ENCODE results near the gene TNFSF12. TPM values are rescaled to one million over a fixed set of nuclear protein-coding genes. Genes with fewer than 3 reads are reported as not detected.

TNFSF12 gene
- total RNA-seq, 2 experiments from 2014 or later = 93.7 to 100 TPM

DNA sequence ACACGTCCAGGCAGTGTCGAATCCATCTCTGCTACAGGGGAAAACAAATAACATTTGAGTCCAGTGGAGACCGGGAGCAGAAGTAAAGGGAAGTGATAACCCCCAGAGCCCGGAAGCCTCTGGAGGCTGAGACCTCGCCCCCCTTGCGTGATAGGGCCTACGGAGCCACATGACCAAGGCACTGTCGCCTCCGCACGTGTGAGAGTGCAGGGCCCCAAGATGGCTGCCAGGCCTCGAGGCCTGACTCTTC is 23.4 kb downstream of the TNFSF12 start:
- peaks cover 73% of the 10 kb centered on the region for H3K36me3 Mint-ChIP-seq (ENCODE audit: low read depth)
- peak overlapping the region; percentile 93 for H3K4me3 Mint-ChIP-seq
- ChIA-PET POLR2A (interaction anchor here (1.1 to 7.4 kb wide), 8 partner anchors 9 to 235 kb away, joined by 3 to 105 read pairs (median 4); partner anchors contain the start of genes ACAP1, CD68, MPDU1 and SENP3), CTCF (interaction anchor here (1.0 to 7.6 kb wide), 4 partner anchors 11 to 136 kb away, joined by 3 to 43 read pairs (median 7); partner anchors contain the start of genes SENP3, TP53 and WRAP53)
- no peaks in the 10 kb centered on the region for H3K9me3 Mint-ChIP-seq (ENCODE audit: insufficient read depth)
- no peaks in the 10 kb centered on the region for H3K27me3 Mint-ChIP-seq (ENCODE audit: low read depth)
- DNase-seq (peak; percentile 100), ATAC-seq (peak; percentile 88)
- peak overlapping the region; percentile 100 for H3K27ac Mint-ChIP-seq
- H3K4me1 Mint-ChIP-seq (ENCODE audit: low read depth) = peaks cover 57% of the 10 kb centered on the region

- peak; percentile 13 for ATAC-seq
- no peak for DNase-seq
- ChIA-PET POLR2A (interaction anchor here (0.7 to 7.4 kb wide), 12 partner anchors 9 to 330 kb away, joined by 3 to 105 read pairs (median 4); partner anchors contain the start of genes ACAP1, CD68, GABARAP and MPDU1), CTCF (interaction anchor here (1.0 to 7.6 kb wide), 5 partner anchors 11 to 136 kb away, joined by 3 to 43 read pairs (median 6); partner anchors contain the start of gene SENP3)
- Mint-ChIP-seq H3K9me3 (ENCODE audit: insufficient read depth) (no peaks in the 10 kb centered on the region), H3K4me3 (peak overlapping the region; percentile 93), H3K27me3 (ENCODE audit: low read depth) (no peaks in the 10 kb centered on the region), H3K4me1 (ENCODE audit: low read depth) (peaks cover 62% of the 10 kb centered on the region), H3K27ac (peak overlapping the region; percentile 100), H3K36me3 (ENCODE audit: low read depth) (peaks cover 74% of the 10 kb centered on the region)
Observed at GRCh38 chr17:7572588-7573323, 23.9 kb downstream of the TNFSF12 start.

GRCh38 chr17:7573324-7574080 is 24.6 kb downstream of the TNFSF12 start:
- POLR2A ChIA-PET = interaction anchor here (0.6 to 7.4 kb wide), 18 partner anchors 9 to 768 kb away, joined by 3 to 105 read pairs (median 3); partner anchors contain the start of genes ATP1B2, CD68, GABARAP and MPDU1
- peak; percentile 45 for ATAC-seq
- H3K4me1 Mint-ChIP-seq (ENCODE audit: low read depth) = peaks cover 69% of the 10 kb centered on the region

DNA sequence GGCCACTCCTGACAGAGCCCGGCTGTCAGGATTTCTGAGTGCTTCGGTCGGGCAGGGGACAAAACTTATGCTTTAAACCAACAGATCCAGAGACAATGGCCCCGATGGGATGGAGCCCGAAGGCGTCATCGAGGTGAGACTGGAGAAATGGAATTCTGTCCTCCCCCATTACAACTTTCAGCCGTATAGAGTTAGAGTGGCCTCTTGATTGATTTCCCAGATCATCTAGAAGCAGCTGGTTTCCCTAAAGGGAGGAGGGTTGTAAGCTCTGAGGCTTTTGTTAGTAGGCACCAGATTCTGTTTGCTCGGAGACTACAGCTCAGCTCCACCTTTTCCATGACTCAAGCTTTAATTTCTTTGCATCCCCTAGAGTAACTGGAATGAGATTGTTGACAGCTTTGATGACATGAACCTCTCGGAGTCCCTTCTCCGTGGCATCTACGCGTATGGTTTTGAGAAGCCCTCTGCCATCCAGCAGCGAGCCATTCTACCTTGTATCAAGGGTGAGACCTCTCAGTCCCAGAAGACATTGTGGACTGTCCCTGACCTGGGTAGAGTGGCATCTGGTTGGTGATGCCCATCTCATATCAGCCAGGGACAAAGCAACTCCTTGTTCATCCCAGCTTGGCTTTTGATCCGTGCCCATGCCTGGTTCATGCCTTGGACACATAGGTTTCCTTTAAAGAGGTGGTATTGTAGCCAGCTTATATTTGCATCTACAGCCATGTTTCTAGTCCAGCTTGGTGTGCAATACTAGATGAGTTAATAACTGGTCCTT is 25.5 kb downstream of the TNFSF12 start:
- POLR2A ChIA-PET = interaction anchor here (0.6 to 7.4 kb wide), 16 partner anchors 8 to 767 kb away, joined by 3 to 105 read pairs (median 3); partner anchors contain the start of genes ATP1B2, CD68, MPDU1 and POLR2A
- Mint-ChIP-seq H3K36me3 (ENCODE audit: low read depth) (peaks cover 87% of the 10 kb centered on the region), H3K27me3 (ENCODE audit: low read depth) (no peaks in the 10 kb centered on the region), H3K27ac (peak overlapping the region; percentile 100), H3K4me1 (ENCODE audit: low read depth) (peaks cover 78% of the 10 kb centered on the region), H3K9me3 (ENCODE audit: insufficient read depth) (no peaks in the 10 kb centered on the region), H3K4me3 (peak overlapping the region; percentile 93)
- ATAC-seq = no peak
- CTCF ChIA-PET = interaction anchor here (1.1 to 7.6 kb wide), 7 partner anchors 9 to 138 kb away, joined by 4 to 43 read pairs (median 10); partner anchors contain the start of genes MPDU1, SENP3, SOX15 and TP53
- DNase-seq = no peak

More at GRCh38 chr17:7573324-7574080, 24.6 kb downstream of the TNFSF12 start:
- Mint-ChIP-seq H3K9me3 (ENCODE audit: insufficient read depth) (no peaks in the 10 kb centered on the region), H3K27ac (peak overlapping the region; percentile 100), H3K27me3 (ENCODE audit: low read depth) (no peaks in the 10 kb centered on the region), H3K36me3 (ENCODE audit: low read depth) (peaks cover 81% of the 10 kb centered on the region), H3K4me3 (peak overlapping the region; percentile 93)
- CTCF ChIA-PET = interaction anchor here (1.1 to 7.6 kb wide), 5 partner anchors 10 to 137 kb away, joined by 4 to 43 read pairs (median 10); partner anchors contain the start of genes MPDU1, SENP3, TP53 and WRAP53
- DNase-seq = peak; percentile 96

DNA sequence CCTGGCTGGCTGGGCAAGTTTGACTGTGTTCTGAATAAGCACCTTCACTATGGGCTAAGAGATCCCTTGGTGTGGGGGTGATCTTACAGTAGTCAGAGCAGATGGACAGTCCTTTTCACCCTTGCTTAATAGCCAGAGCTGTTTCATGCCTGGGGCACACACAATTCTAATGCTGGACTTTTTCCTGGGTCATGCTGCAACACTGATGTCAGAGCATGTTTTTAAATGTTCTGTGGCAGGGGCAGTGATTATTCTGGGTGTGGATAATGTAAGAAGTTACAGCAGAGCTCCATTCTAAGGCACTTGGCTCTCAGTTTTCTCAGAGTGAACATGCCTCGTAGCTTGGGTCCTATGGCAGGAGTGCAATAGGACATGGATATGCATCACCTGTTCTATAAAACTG is 26.6 kb downstream of the TNFSF12 start:
- ChIA-PET CTCF (interaction anchor here (0.8 to 7.6 kb wide), 6 partner anchors 12 to 530 kb away, joined by 3 to 43 read pairs (median 8); partner anchors contain the start of genes SENP3, SOX15, TP53 and WRAP53), POLR2A (interaction anchor here (0.6 to 7.4 kb wide), 7 partner anchors 7 to 239 kb away, joined by 3 to 105 read pairs (median 3); partner anchors contain the start of genes ACAP1, CD68, MPDU1 and TP53)
- H3K4me1 Mint-ChIP-seq (ENCODE audit: low read depth) = peaks cover 82% of the 10 kb centered on the region

GRCh38 chr17:7575959-7576358 is 27.1 kb downstream of the TNFSF12 start:
- peak overlapping the region; percentile 100 for H3K27ac Mint-ChIP-seq
- H3K27me3 Mint-ChIP-seq (ENCODE audit: low read depth) = no peaks in the 10 kb centered on the region
- H3K4me1 Mint-ChIP-seq (ENCODE audit: low read depth) = peaks cover 82% of the 10 kb centered on the region
- no peak for DNase-seq
- CTCF ChIA-PET = interaction anchor here (0.8 to 7.6 kb wide), 6 partner anchors 11 to 530 kb away, joined by 3 to 43 read pairs (median 8); partner anchors contain the start of genes SENP3, SOX15, TP53 and WRAP53
- H3K36me3 Mint-ChIP-seq (ENCODE audit: low read depth) = peaks cover 87% of the 10 kb centered on the region
- H3K9me3 Mint-ChIP-seq (ENCODE audit: insufficient read depth) = no peaks in the 10 kb centered on the region
- POLR2A ChIA-PET = interaction anchor here (0.6 to 7.4 kb wide), 7 partner anchors 7 to 240 kb away, joined by 3 to 105 read pairs (median 3); partner anchors contain the start of genes ACAP1, CD68, MPDU1 and TP53
- ATAC-seq = no peak
- peak overlapping the region; percentile 93 for H3K4me3 Mint-ChIP-seq

More for the DNA sequence above, 26.6 kb downstream of the TNFSF12 start:
- H3K4me3 Mint-ChIP-seq = peak overlapping the region; percentile 93
- ATAC-seq = no peak
- H3K27me3 Mint-ChIP-seq (ENCODE audit: low read depth) = no peaks in the 10 kb centered on the region
- DNase-seq = no peak
- no peaks in the 10 kb centered on the region for H3K9me3 Mint-ChIP-seq (ENCODE audit: insufficient read depth)
- peaks cover 87% of the 10 kb centered on the region for H3K36me3 Mint-ChIP-seq (ENCODE audit: low read depth)
- peak overlapping the region; percentile 100 for H3K27ac Mint-ChIP-seq

- H3K36me3 Mint-ChIP-seq (ENCODE audit: low read depth) = peaks cover 88% of the 10 kb centered on the region
- H3K4me3 Mint-ChIP-seq = peak overlapping the region; percentile 93
- CTCF ChIA-PET = interaction anchor here (0.9 to 7.6 kb wide), 5 partner anchors 13 to 531 kb away, joined by 3 to 43 read pairs (median 12); partner anchors contain the start of genes SENP3, SOX15, TP53 and WRAP53
- H3K4me1 Mint-ChIP-seq (ENCODE audit: low read depth) = peaks cover 82% of the 10 kb centered on the region
- POLR2A ChIA-PET = interaction anchor here (1.0 to 7.4 kb wide), 5 partner anchors 6 to 111 kb away, joined by 3 to 105 read pairs (median 9); partner anchors contain the start of genes CD68, MPDU1, TP53 and WRAP53
- H3K27ac Mint-ChIP-seq = peak overlapping the region; percentile 100
- ATAC-seq = no peak
- DNase-seq = no peak
- H3K9me3 Mint-ChIP-seq (ENCODE audit: insufficient read depth) = no peaks in the 10 kb centered on the region
- H3K27me3 Mint-ChIP-seq (ENCODE audit: low read depth) = no peaks in the 10 kb centered on the region
Observed at GRCh38 chr17:7576432-7576937, 27.6 kb downstream of the TNFSF12 start.

- POLR2A ChIA-PET = interaction anchor here (5.4 kb wide), 1 partner anchor 110 kb away, joined by 50 read pairs; the partner anchor contains the start of genes TP53 and WRAP53
- peaks cover 91% of the 10 kb centered on the region for H3K36me3 Mint-ChIP-seq (ENCODE audit: low read depth)
- H3K4me3 Mint-ChIP-seq = peak overlapping the region; percentile 50
- H3K27me3 Mint-ChIP-seq (ENCODE audit: low read depth) = no peaks in the 10 kb centered on the region
- H3K9me3 Mint-ChIP-seq (ENCODE audit: insufficient read depth) = no peaks in the 10 kb centered on the region
- peaks cover 88% of the 10 kb centered on the region for H3K4me1 Mint-ChIP-seq (ENCODE audit: low read depth)
- DNase-seq (no peak), ATAC-seq (no peak)
- CTCF ChIA-PET = interaction anchor here (0.9 to 4.1 kb wide), 2 partner anchors 12 to 110 kb away, joined by 4 to 23 read pairs; partner anchors contain the start of genes SOX15, TP53 and WRAP53
- H3K27ac Mint-ChIP-seq = peak overlapping the region; percentile 100
Observed at GRCh38 chr17:7577327-7578199, 28.7 kb downstream of the TNFSF12 start.

DNA sequence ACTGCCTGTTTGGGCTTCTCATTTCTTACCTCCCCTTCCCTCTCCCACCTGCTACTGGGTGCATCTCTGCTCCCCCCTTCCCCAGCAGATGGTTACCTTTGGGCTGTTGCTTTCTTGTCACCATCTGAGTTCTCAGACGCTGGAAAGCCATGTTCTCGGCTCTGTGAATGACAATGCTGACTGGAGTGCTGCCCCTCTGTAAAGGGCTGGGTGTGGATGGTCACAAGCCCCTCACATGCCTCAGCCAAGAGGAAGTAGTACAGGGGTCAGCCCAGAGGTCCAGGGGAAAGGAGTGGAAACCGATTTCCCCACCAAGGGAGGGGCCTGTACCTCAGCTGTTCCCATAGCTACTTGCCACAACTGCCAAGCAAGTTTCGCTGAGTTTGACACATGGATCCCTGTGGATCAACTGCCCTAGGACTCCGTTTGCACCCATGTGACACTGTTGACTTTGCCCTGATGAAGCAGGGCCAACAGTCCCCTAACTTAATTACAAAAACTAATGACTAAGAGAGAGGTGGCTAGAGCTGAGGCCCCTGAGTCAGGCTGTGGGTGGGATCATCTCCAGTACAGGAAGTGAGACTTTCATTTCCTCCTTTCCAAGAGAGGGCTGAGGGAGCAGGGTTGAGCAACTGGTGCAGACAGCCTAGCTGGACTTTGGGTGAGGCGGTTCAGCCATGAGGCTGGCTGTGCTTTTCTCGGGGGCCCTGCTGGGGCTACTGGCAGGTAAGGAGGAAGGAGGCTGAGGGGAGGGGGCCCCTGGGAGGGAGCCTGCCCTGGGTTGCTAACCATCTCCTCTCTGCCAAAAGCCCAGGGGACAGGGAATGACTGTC is 30.4 kb downstream of the TNFSF12 start, which contains the start of gene CD68:
Gene CD68 (plus strand): TSS at position 638 of the 833 bp plus-strand sequence. CDS start 40 bp downstream, at position 678.
- DNase-seq (peak; percentile 77), ATAC-seq (peak; percentile 34)
- H3K36me3 Mint-ChIP-seq (ENCODE audit: low read depth) = peaks cover 77% of the 10 kb centered on the region
- ChIA-PET CTCF (interaction anchor here (1.0 to 2.6 kb wide), 3 partner anchors 10 to 109 kb away, joined by 5 to 14 read pairs (median 13); partner anchors contain the start of genes SENP3, SOX15 and WRAP53), POLR2A (interaction anchor here (1.0 to 6.8 kb wide), 6 partner anchors 7 to 278 kb away, joined by 3 to 105 read pairs (median 9); partner anchors contain the start of genes NAA38, POLR2A, SENP3 and SOX15)
- no peaks in the 10 kb centered on the region for H3K9me3 Mint-ChIP-seq (ENCODE audit: insufficient read depth)
- H3K27ac Mint-ChIP-seq = peak within 1 kb of the TSS; percentile 87
- H3K4me1 Mint-ChIP-seq (ENCODE audit: low read depth) = peaks cover 91% of the 10 kb centered on the region
- H3K27me3 Mint-ChIP-seq (ENCODE audit: low read depth) = no peaks in the 10 kb centered on the region
- peak within 1 kb of the TSS; percentile 55 for H3K4me3 Mint-ChIP-seq
